Measurements from ENCODE around the gene ELK4.
"Not testable (repeated sequence)": the region's sequence is repeated elsewhere in the genome, so short reads cannot be mapped to it uniquely, and the experiment has no call there.

Gene ELK4

DNA sequence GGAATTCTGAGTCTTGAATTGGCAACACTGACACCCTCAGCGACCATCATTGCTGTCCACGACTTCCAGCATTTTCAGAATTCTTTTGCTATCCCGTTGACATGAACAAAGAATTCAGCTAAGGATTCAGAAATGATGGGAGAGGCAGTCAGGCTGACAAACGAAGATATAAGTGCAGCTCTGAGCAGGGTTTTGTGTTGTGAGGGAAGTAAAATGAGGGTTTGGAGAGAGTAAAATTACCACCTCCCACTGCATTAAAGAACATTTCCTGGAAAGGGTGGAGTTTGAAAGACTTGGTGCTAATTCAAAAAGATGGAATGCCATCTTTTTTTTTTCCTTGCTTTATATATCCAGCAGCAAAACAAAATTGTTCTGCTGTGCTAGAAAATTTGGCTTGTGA, 4.9 kb upstream of the ELK4 start:
- Histone ChIP-seq H3K4me3 (ENCODE audit: low read depth, low read length) (no peak overlapping the region), H3K4me2 (ENCODE audit: low read length) (no peak overlapping the region), H3K36me3 (ENCODE audit: control insufficient read depth, insufficient read depth, low read length) (no peaks in the 10 kb centered on the region), H3K27ac (no peak overlapping the region), H3K27me3 (ENCODE audit: control insufficient read depth, insufficient read depth, low read length) (no peaks in the 10 kb centered on the region), H3K4me1 (no peaks in the 10 kb centered on the region), H3K9me3 (ENCODE audit: control insufficient read depth, low read length) (no peaks in the 10 kb centered on the region), H3K79me2 (no peaks in the 10 kb centered on the region), H3K9ac (no peak overlapping the region), H2AFZ (no peak overlapping the region)
- TF ChIP-seq, protein P1, sequence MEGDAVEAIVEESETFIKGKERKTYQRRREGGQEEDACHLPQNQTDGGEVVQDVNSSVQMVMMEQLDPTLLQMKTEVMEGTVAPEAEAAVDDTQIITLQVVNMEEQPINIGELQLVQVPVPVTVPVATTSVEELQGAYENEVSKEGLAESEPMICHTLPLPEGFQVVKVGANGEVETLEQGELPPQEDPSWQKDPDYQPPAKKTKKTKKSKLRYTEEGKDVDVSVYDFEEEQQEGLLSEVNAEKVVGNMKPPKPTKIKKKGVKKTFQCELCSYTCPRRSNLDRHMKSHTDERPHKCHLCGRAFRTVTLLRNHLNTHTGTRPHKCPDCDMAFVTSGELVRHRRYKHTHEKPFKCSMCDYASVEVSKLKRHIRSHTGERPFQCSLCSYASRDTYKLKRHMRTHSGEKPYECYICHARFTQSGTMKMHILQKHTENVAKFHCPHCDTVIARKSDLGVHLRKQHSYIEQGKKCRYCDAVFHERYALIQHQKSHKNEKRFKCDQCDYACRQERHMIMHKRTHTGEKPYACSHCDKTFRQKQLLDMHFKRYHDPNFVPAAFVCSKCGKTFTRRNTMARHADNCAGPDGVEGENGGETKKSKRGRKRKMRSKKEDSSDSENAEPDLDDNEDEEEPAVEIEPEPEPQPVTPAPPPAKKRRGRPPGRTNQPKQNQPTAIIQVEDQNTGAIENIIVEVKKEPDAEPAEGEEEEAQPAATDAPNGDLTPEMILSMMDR (IDR thresholded peaks at IDR 0.05), result no peak

DNA sequence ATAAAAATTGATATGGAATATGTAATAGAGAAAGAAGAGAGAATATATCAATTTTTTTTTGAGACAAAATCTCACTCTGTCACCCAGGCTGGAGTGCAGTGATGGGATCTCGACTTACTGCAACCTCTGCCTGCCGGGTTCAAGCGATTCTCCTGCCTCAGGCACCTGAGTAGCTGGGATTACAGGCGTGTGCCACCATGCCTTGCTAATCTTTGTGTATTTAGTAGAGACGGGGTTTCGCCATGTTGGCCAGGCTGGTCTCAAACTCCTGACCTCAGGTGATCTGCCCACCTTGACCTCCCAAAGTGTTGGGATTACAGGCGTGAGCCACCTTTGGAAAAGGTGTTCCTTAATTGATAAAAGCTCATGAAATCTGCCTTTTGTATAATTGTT, 4.3 kb upstream of the ELK4 start:
- not testable (repeated sequence) for H3K9ac ChIP-seq; H3K27ac ChIP-seq; H3K79me2 ChIP-seq; H3K4me3 ChIP-seq (ENCODE audit: low read depth, low read length); H3K36me3 ChIP-seq (ENCODE audit: control insufficient read depth, insufficient read depth, low read length); H3K4me2 ChIP-seq (ENCODE audit: low read length); H3K27me3 ChIP-seq (ENCODE audit: control insufficient read depth, insufficient read depth, low read length); H3K9me3 ChIP-seq (ENCODE audit: control insufficient read depth, low read length); H3K4me1 ChIP-seq; H2AFZ ChIP-seq

DNA sequence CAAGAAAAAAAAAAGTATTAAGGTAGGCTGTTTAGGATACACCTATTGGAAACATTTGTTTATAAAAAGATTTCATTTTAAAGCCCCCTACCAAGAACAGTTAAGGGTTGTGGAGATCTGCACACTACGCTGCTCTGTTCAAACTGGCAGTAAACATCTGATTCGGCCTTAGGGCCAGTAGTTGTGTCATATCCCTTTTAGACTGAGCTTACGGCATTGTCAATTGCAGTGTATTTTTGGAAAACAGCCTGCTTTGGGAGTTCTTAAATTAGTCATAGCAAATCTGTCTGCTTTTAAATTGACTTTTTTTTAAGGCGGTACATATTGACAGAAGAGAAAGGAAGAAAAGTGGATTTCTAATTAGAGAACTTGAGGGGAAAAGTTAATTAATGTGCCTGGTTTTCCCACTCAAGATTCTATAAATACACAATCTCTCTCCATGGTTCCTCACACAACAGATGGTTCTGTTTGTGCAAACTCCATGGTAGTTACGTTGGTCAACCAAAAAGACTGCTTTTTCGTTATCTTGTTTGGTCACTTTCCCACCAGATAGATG, 1.7 kb upstream of the ELK4 start:
- Histone ChIP-seq H3K27ac (no peak overlapping the region), H3K4me1 (no peaks in the 10 kb centered on the region), H3K9ac (no peak overlapping the region), H3K9me3 (ENCODE audit: control insufficient read depth, low read length) (no peaks in the 10 kb centered on the region), H3K79me2 (peaks cover 9% of the 10 kb centered on the region), H3K4me3 (ENCODE audit: low read depth, low read length) (no peak overlapping the region), H3K27me3 (ENCODE audit: control insufficient read depth, insufficient read depth, low read length) (no peaks in the 10 kb centered on the region), H2AFZ (no peak overlapping the region), H3K4me2 (ENCODE audit: low read length) (no peak overlapping the region), H3K36me3 (ENCODE audit: control insufficient read depth, insufficient read depth, low read length) (no peaks in the 10 kb centered on the region)
- TF ChIP-seq, protein P1 (IDR thresholded peaks at IDR 0.05), result no peak

DNA sequence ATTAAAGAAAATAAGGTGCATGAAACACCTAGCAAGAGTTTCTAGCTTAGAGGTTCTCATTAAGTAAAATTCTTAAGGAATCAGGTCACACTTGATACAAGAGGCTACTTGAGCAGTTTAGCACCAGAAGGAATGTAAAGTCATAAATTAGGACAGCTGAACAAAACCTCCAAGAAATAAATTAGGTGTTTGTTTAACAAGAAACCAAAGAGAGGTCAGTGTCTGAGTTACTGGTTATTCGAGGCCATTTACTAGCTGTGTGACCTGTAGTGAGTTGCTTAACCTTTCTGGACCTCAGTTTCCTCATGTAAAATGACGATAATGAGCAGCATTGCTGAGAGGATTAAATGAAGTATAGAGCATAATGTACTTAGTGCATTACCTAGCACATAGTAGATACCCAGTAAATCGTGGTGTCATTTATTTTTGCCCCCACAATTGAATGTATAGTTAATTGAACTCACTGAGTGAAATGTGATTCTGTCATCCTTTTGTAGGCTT, 908 bp upstream of the ELK4 start:
- Histone ChIP-seq H3K4me3 (ENCODE audit: low read depth, low read length) (peak overlapping the region; percentile 79), H3K36me3 (ENCODE audit: control insufficient read depth, insufficient read depth, low read length) (no peaks in the 10 kb centered on the region), H3K4me1 (no peaks in the 10 kb centered on the region), H2AFZ (peak overlapping the region; percentile 93), H3K9ac (no peak overlapping the region), H3K4me2 (ENCODE audit: low read length) (peak overlapping the region; percentile 86), H3K27ac (peak overlapping the region; percentile 89), H3K79me2 (peaks cover 12% of the 10 kb centered on the region), H3K9me3 (ENCODE audit: control insufficient read depth, low read length) (no peaks in the 10 kb centered on the region), H3K27me3 (ENCODE audit: control insufficient read depth, insufficient read depth, low read length) (no peaks in the 10 kb centered on the region)
- TF ChIP-seq, protein P1 (IDR thresholded peaks at IDR 0.05), result no peak

DNA sequence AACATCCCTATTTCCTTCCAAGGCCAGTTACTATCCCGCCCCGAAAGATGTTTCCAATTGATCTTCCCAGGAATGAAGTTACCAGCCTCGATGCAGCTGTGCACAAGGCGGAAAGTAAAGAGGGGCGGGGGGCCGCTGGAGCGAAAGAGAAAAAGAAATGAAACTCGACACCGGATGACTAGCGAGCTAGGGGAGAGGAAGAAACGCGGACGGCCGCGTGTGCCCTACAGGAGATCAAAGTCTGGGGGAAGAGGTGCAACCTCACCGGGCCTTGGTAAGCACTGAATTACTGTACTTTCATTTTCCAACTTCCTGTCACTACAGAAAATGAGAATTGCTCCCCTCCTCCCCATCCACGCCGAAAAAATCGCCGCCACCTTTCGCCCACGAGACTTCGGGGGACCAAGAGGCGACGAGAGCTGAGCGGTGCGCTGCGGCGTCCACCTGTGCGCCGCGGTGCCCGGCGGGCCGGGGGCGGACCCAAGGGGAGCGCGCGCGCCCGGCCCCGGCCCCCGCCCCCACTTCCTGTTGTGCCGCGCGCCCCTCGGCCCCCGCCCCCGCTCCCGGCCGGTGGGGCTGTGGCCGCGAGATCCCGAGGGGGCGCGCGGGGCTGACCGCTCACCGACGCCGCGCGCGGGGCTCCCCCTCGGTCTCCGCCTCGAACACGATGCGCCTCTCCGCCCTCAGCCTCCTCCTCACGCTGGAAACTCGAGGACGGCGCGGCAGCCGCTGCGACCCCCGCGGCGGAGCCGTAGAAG, 622 bp downstream of the ELK4 start:
- no peaks in the 10 kb centered on the region for H3K36me3 ChIP-seq (ENCODE audit: control insufficient read depth, insufficient read depth, low read length)
- no peaks in the 10 kb centered on the region for H3K9me3 ChIP-seq (ENCODE audit: control insufficient read depth, low read length)
- peak overlapping the region; percentile 79 for H3K27ac ChIP-seq
- TF ChIP-seq, protein P1 (IDR thresholded peaks at IDR 0.05), result no peak
- H3K79me2 ChIP-seq, result peaks cover 15% of the 10 kb centered on the region
- peak overlapping the region; percentile 79 for H2AFZ ChIP-seq
- peak overlapping the region; percentile 92 for H3K4me2 ChIP-seq (ENCODE audit: low read length)
- no peak overlapping the region for H3K9ac ChIP-seq
- H3K27me3 ChIP-seq (ENCODE audit: control insufficient read depth, insufficient read depth, low read length), result no peaks in the 10 kb centered on the region
- H3K4me1 ChIP-seq, result no peaks in the 10 kb centered on the region
- H3K4me3 ChIP-seq (ENCODE audit: low read depth, low read length), result peak overlapping the region; percentile 91
